GM15510 (cell line): ENCODE measurements around the gene TUNAR.

Experiments
- POLR2A ChIP-seq: IDR thresholded peaks from 3 replicates; pipeline ENCODE4 v1.6.1; 2011; ENCODE audit warnings: borderline replicate concordance; ENCODE audit not compliant: insufficient read length; ENCODE audit errors: extremely low read depth

The TUNAR gene

GRCh38 chr14:95964901-95965300 lies 88.3 kb downstream of the TUNAR start:
- no peak for TF ChIP-seq POLR2A
